Mammary epithelial cell (primary cell): Measurements from ENCODE around the gene BBS9.

ENCODE experiments used
- CTCF ChIP-seq, 2 donors: IDR thresholded peaks in 1 of 2; conservative IDR thresholded peaks in 1 of 2; 2 replicates each; pipeline ENCODE4 v1.5.1; 2011 to 2012; ENCODE audit warnings: inconsistent platforms in 2 of 2, low read length in 2 of 2, mild to moderate bottlenecking in 2 of 2, control low read depth in 1 of 2, low read depth in 1 of 2; ENCODE audit not compliant: insufficient read depth in 1 of 2; ENCODE audit errors: extremely low read depth in 1 of 2
- EZH2 ChIP-seq: IDR thresholded peaks from 2 replicates; pipeline ENCODE4 v1.6.1; 2012; ENCODE audit warnings: low read length, inconsistent platforms, borderline replicate concordance

GRCh38 chr7:33350577-33350976, 221.2 kb downstream of the BBS9 start:
- TF ChIP-seq CTCF (conservative IDR thresholded peaks at IDR 0.05 in 1 of 2, IDR thresholded peaks at IDR 0.05 in 1 of 2; ENCODE audit: extremely low read depth in 1 of 2, insufficient read depth in 1 of 2, low read depth in 1 of 2, low read length in 2 of 2): no peak
- no peak for TF ChIP-seq EZH2
